ENCODE results near the gene EPB41L5.
"Not testable (repeated sequence)": the region's sequence is repeated elsewhere in the genome, so short reads cannot be mapped to it uniquely, and the experiment has no call there.

The EPB41L5 gene

DNA sequence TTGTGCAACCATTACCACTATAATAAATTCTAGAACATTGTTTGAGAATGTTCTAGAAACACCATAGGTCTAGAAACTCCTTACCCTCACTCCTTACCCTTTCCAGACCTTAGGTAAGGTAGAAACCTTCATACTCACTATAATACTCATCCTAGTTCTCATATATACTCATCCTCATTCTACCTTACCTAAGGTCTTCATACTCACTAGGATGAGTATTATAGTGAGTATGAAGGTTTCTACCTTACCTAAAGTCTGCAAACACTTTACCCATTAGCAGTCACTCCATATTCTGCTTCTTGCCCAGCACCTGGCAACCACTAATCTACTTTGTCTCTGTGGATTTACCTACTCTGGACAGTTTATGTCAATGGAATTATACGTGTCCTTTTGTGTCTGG lies 135.4 kb downstream of the EPB41L5 start:
- no peak for DNase-seq

DNA sequence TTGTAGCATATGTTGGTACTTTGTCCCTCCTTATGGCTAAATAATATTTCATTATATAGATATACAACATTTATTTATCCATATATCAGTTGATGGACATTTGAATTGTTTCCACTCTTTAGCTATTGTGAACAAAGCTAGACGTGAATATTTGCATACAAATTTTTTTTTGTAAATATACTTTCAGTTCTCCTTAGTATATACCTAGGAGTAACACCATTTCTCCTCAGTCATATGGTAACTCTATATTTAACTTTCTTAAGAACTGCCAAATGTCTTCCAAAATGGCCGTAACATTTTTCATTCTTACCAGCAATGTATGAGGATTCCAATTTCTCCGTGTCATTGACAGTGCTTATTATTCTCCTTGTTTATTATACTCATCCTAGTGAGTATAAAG lies 135.8 kb downstream of the EPB41L5 start:
- DNase-seq = no peak

DNA sequence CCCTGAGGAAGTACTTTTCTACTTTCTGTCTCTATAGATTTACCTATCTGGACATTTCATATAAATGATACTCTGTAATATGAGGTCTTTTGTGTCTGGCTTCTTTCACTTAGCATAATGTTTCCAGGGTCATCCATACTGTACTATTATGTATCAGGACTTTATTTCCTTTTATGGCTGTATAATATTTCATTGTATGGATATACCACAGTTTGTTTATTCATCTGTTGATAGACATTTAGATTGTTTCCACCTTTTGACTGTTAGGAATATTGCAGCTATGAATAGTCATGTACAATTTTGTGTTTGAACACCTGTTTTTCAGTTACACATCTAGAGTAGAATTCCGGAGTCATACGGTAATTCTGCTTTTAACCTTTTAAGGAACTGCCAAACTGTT lies 136.5 kb downstream of the EPB41L5 start:
- no peak for DNase-seq

DNA sequence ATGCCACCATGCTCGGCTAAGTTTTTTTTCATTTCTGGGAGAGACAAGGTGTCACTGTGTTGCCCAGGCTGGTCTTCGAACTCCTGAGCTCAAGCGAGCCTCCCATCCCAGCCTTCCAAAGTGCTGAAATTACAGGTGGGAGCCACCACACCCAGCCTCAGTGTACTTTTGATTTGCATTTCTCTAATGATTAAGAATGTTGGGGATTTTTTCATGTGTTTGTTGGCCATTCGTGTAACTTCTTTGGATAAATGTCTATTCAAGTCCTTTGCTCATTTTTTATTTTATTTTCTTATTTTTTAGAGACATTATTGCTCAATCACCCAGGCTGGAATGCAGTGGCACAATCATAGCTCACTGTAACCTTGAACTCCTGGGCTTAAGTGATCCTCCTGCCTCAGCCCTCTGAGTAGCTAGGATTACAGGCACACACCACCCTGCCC lies 137.2 kb downstream of the EPB41L5 start:
- DNase-seq = no peak

DNA sequence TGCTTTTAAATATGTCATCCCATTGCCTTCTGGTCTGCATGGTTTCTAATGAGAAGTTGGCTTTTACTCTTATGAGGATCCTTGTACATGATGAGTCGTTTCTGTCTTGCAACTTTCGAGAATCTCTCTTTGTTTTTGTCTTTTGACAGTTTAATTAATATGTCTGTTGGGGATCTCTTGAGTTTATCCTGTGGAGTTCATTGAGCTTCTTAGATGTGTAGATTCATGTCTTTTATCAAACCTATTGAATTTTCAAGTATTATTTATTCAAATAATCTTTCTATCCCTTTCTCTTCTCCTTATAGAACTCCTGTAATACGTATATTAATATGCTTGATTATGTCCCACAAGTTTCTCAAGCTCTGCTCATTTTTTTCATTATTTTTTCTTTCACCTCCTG lies 142.4 kb downstream of the EPB41L5 start:
- no peak for DNase-seq

DNA sequence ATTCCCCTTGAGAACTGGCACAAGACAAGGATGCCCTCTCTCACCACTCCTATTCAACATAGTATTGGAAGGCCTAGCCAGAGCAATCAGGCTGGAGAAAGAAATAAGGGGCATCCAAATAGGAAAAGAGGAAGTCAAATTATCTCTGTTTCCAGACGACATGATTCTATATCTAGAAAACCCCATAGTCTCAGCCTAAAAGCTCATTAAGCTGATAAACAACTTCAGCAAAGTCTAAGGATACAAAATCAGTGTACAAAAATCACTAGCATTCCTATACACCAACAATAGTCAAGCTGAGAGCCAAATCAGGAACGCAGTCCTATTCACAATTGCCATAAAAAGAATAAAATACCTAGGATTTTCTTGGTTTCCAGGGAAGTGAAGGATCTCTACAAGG lies 145.8 kb downstream of the EPB41L5 start:
- DNase-seq = not testable (repeated sequence)

DNA sequence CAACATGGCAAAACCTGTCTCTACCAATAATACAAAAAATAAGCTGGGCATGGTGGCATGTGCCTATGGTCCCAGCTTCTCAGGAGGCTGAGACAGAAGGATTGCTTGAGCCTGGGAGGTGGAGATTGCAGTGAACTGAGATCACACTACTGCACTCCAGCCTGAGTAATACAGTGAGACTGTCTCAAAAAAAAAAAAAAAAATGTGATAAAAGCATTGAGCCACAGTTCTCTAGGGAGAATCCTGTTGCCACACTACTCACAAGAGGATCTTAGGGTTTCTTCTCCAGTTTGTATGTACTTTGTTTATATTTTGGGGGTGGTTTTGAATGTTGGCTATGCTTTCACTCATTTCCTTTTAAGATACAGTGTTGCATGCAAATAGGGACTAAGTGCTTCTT lies 148.3 kb downstream of the EPB41L5 start:
- no peak for DNase-seq

DNA sequence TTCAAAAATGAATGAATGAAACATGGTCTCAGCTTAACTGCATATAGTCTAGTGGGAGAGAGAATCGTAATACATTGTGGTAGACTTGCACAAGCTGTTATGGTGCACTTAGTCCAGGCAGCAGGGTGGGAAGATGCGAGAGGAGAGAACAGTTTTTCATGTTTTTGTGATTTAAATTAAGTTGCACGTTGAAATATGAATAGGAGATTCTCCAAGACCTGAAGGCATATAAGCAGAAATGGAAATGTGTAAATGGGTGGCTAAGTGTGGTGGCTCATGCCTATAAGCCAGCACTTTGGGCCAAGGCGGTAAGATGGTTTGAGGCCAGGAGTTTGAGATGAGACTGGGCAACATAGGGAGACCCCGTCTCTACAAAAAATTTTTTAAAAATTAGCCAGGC lies 149.8 kb downstream of the EPB41L5 start:
- no peak for DNase-seq

DNA sequence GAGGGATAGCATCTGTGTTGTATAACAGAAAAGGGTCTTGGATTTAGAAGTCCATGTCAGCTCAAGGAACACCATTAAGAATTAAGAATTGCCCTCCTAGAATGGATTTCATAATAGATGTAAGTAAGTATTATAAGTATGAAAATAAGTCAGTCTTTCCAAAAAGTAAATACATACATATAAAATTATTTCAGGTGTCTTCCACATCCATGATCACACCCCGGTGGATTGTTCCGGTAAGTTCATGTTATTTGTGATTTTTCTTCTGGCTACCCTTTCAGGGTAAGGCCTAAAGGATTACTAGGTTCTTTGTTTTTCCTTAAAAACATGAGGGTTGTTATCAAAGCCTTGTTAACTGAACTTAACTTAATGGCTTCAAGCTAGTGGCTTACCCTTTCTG lies 154.4 kb downstream of the EPB41L5 start:
- DNase-seq = no peak

DNA sequence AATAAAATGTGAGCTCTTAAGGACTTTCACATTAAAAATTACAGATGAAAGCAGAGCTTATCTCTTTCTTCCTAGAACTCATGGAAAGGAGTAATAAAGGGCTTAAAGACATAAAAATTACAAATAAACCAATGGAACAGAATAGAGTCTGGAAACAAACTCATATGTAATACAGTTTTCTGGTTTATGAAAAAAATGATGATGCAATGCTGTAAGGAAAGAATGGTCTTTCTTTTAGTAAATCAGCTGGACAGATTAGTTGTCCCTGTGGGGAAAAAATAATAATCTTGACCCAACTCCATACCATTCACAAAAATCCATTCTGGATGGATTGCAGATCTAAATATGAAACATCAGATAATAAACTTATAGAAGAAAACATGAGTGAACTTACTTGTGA lies 156.1 kb downstream of the EPB41L5 start:
- DNase-seq = no peak

DNA sequence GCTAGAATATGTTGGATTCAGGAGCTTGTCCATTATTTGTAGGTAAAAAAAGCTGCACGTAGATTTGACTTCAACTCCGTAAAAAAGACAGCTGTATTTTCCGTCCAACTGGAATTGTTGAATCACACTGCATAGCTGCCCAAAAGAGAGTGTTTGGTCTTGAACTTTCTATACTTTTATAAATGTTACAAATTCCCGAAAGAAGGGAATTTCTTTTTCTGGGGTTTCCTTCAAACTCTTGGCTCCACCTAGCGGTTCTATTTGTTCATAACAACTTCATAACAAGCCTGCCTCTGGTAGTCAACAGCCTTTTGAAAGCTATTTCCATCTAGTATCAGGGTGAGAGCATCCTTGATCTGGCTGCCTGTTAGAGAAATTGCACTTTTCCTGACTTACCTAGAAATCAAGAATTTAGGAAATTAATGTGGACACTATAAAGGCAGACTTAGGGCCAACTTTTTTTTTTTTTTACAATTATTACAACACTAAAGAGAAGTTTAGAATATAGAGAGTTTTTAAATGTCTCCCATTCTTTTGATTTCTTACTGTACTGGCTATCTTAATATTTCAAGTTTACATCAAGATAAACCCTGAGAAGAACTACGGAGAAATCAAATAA lies 162.2 kb downstream of the EPB41L5 start:
- DNase-seq = no peak

DNA sequence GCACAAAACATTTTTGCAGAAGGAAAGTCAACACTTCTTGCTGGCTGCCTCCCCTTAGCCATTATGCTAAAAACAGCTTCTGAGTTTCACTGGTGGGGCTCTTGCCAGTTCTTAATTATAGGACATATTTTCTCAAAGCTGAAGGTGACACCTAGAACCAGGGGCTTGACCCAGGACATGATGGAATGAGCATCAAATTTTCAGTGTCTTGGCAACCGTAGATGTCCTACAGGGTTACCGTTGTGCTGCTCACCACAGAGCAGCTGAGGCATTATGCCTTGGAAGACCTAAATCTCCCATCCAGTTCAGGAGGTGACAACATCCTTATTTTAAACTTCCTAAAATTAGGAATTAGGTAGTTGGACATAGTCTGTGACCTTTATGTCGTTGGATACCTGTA lies 163.6 kb downstream of the EPB41L5 start:
- DNase-seq = no peak

DNA sequence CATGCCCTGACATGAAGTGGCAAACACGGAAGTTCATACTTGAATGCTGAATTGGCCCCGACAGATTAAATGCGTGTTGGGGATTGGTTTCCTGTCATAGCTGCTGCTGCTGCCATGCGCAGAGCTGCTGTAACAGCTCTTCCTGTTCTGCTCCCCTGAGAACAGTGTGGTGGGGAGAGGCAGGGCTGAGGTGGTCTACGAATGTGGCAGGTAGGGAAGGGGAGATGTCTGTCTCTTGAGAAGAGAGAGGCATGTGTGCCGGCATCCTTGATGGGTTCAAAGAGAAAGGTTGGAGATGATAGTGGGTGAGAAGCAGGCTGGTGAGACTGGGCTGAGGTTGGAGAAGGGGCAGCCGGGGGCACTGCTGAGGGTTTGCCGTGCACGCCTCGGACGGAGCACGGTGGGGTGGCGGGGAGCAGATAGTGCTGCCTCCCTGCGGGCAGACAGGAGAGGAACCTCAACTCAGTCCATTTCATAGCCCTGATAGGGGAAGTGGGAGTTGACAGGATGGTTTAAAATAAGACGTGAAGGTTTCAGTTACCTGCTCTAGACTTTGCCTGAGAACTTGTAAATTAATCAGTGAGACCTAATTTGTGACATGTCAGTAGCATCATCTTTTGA lies 164.2 kb downstream of the EPB41L5 start:
- no peak for DNase-seq

DNA sequence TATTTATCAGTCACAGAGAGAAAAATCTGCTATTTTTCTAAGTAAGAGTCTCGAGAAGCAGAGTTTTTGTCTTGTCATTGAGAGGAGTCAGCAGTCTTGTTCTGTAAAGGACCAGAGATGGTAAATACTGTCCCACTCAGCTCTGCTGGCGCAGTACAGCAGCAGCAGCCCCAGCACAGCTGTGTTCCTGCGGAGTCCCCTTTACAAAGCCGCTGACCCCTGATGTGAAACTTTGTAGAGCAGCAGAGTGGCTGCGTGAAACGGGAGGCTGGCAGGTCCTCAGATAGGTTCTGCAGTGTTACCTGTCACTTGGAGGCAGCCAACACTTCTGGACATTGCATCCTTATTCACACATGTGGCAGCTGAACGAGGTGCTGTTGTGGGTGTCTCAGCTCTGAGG lies 165.1 kb downstream of the EPB41L5 start:
- no peak for DNase-seq

DNA sequence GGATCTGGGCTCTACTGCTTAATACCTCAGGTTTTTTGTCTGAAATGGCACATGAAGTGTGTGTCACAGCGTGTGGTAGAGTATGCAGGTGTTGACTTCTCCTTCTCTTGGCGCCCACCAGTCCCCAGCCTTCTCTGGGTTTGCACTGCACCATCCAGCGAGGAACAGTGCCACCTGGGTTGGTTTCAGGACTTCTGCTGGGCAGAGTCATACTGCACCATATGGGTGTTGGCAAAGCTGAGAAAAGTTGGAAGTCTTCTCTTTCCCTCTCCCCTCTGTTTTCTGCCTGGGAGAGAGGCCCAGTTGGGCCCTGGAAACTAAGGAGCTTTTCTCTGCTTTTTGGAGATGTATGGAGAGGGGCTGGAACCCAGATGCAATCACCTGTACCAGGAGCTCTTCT lies 166.5 kb downstream of the EPB41L5 start:
- no peak for DNase-seq

DNA sequence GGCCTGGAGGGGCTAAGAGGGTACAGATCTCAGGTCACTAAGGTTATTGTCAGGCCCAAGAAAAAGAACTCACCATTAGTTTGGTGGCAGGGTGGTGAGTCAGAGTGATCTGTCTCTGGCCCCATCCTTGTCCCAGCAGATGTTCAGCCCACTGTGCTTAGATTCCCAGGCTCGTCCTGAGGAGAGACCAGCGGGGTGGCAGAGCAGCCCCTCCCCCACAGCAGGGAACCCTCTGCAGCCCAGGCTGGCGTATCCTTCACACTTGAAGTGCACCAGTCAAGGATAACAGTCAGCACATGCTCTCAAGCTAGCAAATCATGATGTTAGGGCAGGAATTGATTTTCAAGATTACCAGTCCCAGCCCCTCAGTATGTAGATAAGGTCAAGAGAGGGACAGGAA lies 167.2 kb downstream of the EPB41L5 start:
- no peak for DNase-seq

DNA sequence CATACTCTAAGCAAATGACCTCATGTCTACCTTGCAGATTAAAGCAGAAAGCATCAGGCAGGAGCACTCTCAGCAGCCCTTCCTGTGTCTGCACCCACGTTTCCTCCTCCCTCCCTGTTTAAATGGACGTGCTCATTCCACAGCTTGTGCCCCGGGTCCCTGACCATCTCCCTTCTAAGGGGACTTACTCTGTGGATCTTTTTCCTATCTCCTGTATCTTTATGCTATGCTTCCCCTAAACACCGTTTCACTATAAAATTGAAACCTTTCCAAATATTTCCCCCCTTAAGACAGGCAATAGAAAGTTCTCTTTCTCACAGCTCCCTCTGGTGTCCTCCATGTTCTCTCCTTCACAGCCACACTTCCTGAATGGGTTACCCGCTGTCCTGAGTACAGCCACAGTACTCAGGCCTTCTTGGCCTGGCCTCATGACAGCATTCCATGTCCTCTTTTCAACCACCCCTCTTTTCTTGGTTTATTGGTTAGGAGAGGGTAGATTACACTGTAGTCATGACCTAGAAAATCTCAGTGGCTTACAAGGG lies 169.2 kb downstream of the EPB41L5 start:
- no peak for DNase-seq

DNA sequence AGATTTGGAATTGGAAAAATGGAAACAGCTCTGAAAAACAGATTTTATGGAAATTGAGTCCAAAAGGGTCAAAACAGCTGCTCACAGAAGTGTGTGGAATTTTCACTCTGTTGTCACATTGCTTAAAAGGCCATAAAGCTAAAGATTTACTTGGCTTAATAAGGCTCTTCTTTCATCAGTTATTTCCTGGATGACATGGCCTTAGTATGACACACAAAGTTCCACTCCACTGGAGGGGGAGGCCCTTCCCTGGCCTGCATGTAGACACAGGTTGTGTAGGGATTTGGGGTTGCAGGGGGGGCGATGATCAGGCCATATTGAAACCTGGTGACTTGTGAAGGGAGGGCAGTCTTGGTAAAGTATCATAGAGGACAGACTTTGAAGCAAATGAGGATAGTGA lies 176.3 kb downstream of the EPB41L5 start:
- DNase-seq = no peak

DNA sequence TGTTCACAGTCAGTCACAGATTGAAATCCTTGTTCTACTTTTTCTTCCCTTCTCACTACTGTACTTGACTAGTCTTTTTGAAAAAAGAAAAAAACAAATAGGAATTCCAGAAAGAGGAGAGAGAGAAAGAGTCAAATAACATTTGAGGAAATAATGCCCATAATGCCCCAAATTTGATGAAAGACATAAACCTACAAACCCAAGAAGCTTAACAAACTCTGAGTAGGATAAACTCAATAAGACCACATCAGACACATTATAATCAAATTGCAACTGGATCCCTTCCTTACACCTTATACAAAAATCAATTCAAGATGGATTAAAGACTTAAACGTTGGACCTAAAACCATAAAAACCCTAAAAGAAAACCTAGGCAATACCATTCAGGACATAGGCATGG lies 179.4 kb downstream of the EPB41L5 start:
- DNase-seq = no peak

DNA sequence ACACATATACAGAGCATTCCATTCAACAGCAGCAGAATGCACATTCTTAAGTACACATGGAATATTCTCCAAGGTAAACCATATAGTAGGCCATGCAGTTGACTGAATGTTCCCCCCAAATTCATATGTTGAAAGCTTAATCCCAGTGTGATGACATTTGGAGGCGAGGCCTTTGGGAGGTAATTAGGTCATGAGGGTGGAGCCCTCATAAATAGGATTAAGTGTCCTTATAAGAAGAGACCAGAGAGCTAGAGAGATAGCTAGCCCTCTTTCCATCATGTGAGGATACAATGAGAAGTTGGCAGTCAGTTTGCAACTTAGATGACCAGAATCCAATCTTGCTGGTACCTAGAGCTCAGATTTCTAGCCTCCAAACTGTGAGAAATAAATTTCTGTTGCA lies 182.7 kb downstream of the EPB41L5 start:
- no peak for DNase-seq

DNA sequence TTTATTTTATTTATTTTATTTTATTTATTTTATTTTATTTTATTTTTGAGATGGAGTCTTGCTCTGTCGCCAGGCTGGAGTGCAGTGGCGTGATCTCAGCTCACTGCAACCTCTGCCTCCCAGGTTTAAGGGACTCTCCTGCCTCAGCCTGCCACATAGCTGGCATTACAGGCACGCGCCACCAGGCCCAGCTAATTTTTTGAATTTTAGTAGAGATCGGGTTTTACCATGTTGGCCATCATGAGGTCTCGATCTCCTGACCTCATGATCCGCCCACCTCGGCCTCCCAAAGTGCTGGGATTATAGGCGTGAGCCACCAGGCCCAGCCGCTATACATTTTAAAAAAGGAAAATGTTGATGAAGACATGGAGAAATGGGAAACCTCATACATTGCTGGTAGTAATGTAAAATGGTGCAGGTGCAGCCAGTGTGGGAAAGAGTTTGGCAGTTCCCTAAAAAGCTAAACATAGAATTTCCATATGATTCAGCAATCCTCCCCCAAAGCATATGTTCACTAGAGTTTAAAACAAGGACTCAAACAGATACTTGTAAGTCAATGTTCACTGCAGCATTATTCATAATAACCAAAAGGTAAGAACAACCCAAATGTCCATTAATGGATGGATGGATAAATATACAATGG lies 187.1 kb downstream of the EPB41L5 start:
- not testable (repeated sequence) for DNase-seq

DNA sequence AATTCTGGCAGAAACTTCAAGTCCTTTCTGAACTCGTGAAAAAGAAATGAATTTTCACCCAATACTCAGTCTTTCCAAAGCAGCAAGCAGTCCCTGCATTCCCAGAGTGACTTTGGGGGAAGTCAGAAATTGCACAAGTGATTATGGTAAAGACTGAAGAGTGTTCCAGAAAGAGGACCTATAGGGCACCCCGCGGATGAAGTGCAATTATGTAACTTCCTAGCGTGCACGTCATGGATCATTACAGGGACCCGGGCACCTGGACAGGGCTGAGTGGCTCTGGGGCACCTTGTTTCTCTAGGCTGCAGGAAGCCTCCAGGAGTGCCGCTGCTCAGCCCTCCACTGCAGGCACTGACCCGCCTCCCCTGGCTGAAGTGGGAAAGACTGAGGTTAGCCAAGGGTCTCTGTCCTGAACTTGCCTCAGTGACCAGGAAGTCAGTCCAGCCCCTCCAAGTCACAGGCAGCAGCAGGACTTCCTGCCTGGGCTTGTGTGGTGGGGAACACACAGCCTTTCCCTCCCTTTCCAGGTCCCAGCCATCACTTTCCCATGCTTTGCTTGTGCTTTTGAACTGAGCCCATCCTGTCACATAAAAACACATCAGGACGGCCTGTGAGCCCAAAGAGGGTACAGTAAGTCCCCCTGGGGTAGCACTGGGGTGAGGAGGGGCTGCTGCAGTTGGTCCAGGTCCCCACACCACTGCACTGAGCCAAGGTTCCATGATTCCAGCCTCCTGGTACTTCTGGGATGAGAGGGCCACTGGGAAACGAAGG lies 190.6 kb downstream of the EPB41L5 start:
- DNase-seq = no peak

DNA sequence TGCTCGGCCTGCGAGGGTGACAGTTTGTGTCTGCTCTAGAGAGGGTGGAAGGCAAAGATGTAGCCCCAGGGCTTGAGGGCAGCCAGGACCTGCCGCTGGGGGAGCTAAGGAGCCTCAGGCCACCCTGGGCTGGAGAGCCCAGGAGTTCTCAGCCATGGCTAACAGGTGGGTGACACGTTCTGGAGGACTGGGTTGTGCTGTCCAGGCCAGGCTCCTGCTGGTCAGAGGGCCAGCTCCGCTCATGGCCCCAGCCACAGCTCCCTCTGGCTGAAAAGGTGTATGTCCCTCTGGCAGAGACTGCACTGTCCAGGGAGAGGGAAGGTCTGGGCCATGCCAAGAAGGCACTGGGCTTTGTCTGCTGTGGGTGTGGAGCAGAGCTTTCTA lies 191.1 kb downstream of the EPB41L5 start:
- DNase-seq = no peak

DNA sequence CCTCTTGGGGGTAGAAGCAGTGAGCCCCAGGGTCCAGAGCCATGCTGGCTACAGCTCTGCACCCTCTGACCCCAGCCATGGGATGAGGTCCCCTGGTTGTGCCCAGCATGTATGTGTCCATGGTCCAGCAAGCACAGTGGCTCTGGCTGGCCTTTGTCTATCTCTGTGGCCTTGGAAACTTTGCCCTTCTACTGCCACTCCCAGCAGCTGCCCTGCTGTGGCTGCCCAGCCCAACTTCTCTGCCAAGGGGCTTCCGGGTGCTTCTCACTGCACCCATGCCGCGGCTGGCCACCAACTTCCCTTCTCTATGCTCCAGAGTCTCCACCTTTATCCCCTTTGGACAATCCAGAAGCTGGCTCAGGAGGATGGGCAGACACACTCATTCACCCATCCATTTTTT lies 191.5 kb downstream of the EPB41L5 start:
- no peak for DNase-seq

All from cerebellar nuclear complex (tissue), 1 donor.